Kidney (tissue), 14 donors: Measurements from ENCODE around the gene NALCN. TPM values are rescaled to one million over a fixed set of nuclear protein-coding genes. Genes with fewer than 3 reads are reported as not detected.

Experiments
- DNase-seq, 5 donors: peaks; one replicate each; pipeline ENCODE4 v3.0.0-alpha.2; 2013 to 2020
- FAIRE-seq: peaks from 2 replicates; lab custom pipeline; 2012; peaks lifted over from hg19 to GRCh38; lab: Jason Lieb, UNC
- H3K27ac ChIP-seq, 2 donors: one replicate each; pipeline ENCODE4 v1.7.0; 2013; ENCODE audit warnings: low read depth in 2 of 2, low read length in 2 of 2, inconsistent platforms in 1 of 2
- H3K27me3 ChIP-seq: one replicate; pipeline ENCODE4 v1.7.1; 2013; ENCODE audit warnings: low read length, inconsistent platforms; ENCODE audit not compliant: control insufficient read depth, insufficient read depth
- H3K36me3 ChIP-seq, 3 donors: one replicate each; pipeline versions ENCODE4 v1.7.0 to v1.7.1; 2013; ENCODE audit warnings: low read length in 3 of 3, control low read depth in 1 of 3, inconsistent platforms in 1 of 3; ENCODE audit not compliant: insufficient read depth in 3 of 3, control insufficient read depth in 2 of 3
- H3K4me1 ChIP-seq, 3 donors: one replicate each; pipeline versions ENCODE4 v1.7.0 to v1.7.1; 2013; ENCODE audit warnings: low read length in 3 of 3, inconsistent platforms in 1 of 3, low read depth in 1 of 3; ENCODE audit not compliant: control insufficient read depth in 2 of 3, insufficient read depth in 2 of 3
- H3K4me3 ChIP-seq, 3 donors: one replicate each; pipeline versions ENCODE4 v1.7.0 to v1.8.1; 2013; ENCODE audit warnings: low read length in 3 of 3, control low read depth in 1 of 3, inconsistent platforms in 1 of 3
- H3K9ac ChIP-seq, 3 donors: one replicate each; pipeline versions ENCODE4 v1.7.0 to v1.7.1; 2013; ENCODE audit warnings: low read length in 3 of 3, control low read depth in 1 of 3, inconsistent platforms in 1 of 3
- H3K9me3 ChIP-seq, 3 donors: one replicate each; pipeline versions ENCODE4 v1.7.0 to v1.7.1; 2013; ENCODE audit warnings: low read length in 3 of 3, control low read depth in 1 of 3, inconsistent platforms in 1 of 3; ENCODE audit not compliant: control insufficient read depth in 2 of 3, insufficient read depth in 1 of 3
- CTCF ChIP-seq: IDR thresholded peaks from 3 replicates; pipeline ENCODE4 v1.5.1; 2012; ENCODE audit warnings: mild to moderate bottlenecking, moderate library complexity, borderline replicate concordance; ENCODE audit not compliant: insufficient read depth; ENCODE audit errors: extremely low read depth
- intact Hi-C: fragments of 100-400 bp; cut with DNase I; formaldehyde crosslinking; loops from one replicate; pipeline ENCODE4 v1.11.1; 2022
- polyA plus RNA-seq: library from polyadenylated mRNA; stranded (reverse); fragments of 350-450 nt; fragmentation: Illumina TruSeq; extraction: RNeasy Lipid Tissue Mini Kit (QIAGEN cat#74804); gene quantifications from one replicate; pipeline ENCODE4 v1.2.3, GENCODE V29; 2014; ENCODE audit warnings: low read depth, low replicate concordance; ENCODE audit not compliant: insufficient read depth
- total RNA-seq: library from RNA; stranded (reverse); fragmentation: NEBNext Ultra II Directional; extraction: Animal tissue kit (Norgen Biotek cat#: 25700); gene quantifications from one replicate; pipeline ENCODE4 v1.2.1, GENCODE V29; 2021
- donor health status: control.
- donor health status: control.
- donor health status: control.
- donor health status: control.
- donor health status: control.
- donor health status: DM: yes; HTN: yes; CAD: no.
- donor health status: Normal renal cell carcinoma (clear cell type).

Gene NALCN
- total and polyA plus RNA-seq, 2 donors from 2014 or later = 0.43 to 2.4 TPM

GRCh38 chr13:101452519-101453485 lies 36.5 kb upstream of the NALCN start, which contains the start of gene ITGBL1:
Gene ITGBL1, plus strand, starts transcription at chr13:101452675. Its CDS starts 159 bp downstream, at chr13:101452834.
- H3K9ac ChIP-seq = peak within 1 kb of the TSS in 2 of 3 donors; percentile 25 to 46
- H3K27me3 ChIP-seq = no peaks in the 10 kb centered on the region
- FAIRE-seq (no peak), DNase-seq (peak in 1 of 5 donors; percentile 62)
- H3K36me3 ChIP-seq = no peaks in the 10 kb centered on the region
- H3K4me1 ChIP-seq = no peaks in the 10 kb centered on the region
- H3K4me3 ChIP-seq = peak within 1 kb of the TSS in 2 of 3 donors; percentile 55
- intact Hi-C loops = no loop called here
- H3K9me3 ChIP-seq = no peaks in the 10 kb centered on the region
- TF ChIP-seq CTCF = no peak
- H3K27ac ChIP-seq = no peak within 1 kb of the TSS

- Histone ChIP-seq H3K4me1 (no peaks in the 10 kb centered on the region), H3K36me3 (no peaks in the 10 kb centered on the region), H3K9ac (no peak overlapping the region), H3K4me3 (no peak overlapping the region), H3K27me3 (no peaks in the 10 kb centered on the region), H3K27ac (no peak overlapping the region), H3K9me3 (no peaks in the 10 kb centered on the region)
- FAIRE-seq (no peak), DNase-seq (no peak)
- intact Hi-C loops = no loop called here
- TF ChIP-seq CTCF = no peak
Measured at GRCh38 chr13:101451641-101452040, 35.3 kb upstream of the NALCN start.

GRCh38 chr13:101450749-101451130 lies 34.4 kb upstream of the NALCN start:
- no peaks in the 10 kb centered on the region for H3K27me3 ChIP-seq
- DNase-seq (no peak), FAIRE-seq (no peak)
- no peak for TF ChIP-seq CTCF
- no peaks in the 10 kb centered on the region for H3K9me3 ChIP-seq
- H3K4me1 ChIP-seq = no peaks in the 10 kb centered on the region
- intact Hi-C loops = no loop called here
- H3K9ac ChIP-seq = no peak overlapping the region
- no peak overlapping the region for H3K4me3 ChIP-seq
- H3K36me3 ChIP-seq = no peaks in the 10 kb centered on the region
- H3K27ac ChIP-seq = no peak overlapping the region
